Measurements from ENCODE around the gene TTC7B. TPM values are rescaled to one million over a fixed set of nuclear protein-coding genes. Genes with fewer than 3 reads are reported as not detected.

TTC7B gene
- total RNA-seq, 1 donor from 2014 or later, result 83.7 TPM

DNA sequence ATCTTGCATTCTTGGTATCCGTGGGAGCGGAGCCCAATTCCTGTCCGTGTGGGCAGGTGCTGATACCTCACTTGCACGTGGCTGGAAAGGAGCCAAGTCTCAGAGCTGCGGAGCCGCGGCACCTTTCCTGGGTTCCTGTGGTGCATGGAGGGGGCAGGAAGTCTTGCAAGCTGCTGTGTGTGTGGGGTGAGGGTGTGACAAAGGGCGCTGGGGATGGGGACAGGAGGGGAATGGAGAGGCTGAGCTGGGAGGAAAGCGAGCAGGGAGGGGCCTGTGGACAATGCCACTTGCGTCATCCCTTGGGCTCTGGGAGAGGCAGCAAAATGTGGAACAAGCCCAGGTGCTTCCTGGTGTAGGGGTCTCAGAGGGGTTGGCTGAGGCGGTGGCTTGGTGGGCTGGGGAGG, 332.7 kb downstream of the TTC7B start:
- DNase-seq (ENCODE audit: extremely low read depth, low read depth, low spot score), result no peak

DNA sequence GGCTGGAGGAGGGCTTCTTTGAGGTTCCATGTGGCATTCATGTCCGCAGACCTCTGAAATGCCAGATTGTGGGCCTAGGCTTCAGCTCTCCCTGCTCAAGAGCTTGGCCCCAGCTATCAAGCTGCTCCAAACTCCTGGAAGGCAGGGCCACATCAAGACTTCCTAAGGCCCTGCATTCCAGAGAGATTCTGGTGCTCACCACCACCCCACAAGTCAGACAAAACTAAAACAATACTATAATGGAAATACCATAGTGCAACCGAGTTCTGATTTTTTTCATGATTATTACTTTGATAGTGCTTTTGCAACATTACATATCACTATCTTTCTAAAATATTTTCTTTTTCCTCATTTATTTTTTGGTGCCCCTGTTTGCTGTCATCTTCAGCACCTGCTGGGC, 333.1 kb downstream of the TTC7B start:
- no peak for DNase-seq (ENCODE audit: extremely low read depth, low read depth, low spot score)

GRCh38 chr14:90475298-90475697, 340.9 kb downstream of the TTC7B start:
- no peak for DNase-seq (ENCODE audit: extremely low read depth, low read depth, low spot score)

Other genes starting within 250 kb of the TTC7B start
- 1.2 and 2.0 TPM in 2 replicates for gene RPS6KA5, start 244.2 kb upstream of the TTC7B start, total RNA-seq

All from glomerular endothelial cell (primary cell).